NCI-H2171 treated with DMSO at 0.1 percent for 48 hours (cell line): ENCODE data around the gene GRIK4.
A peak's percentile ranks its signal among the peaks of the same experiment; 100 is the strongest.
"Not testable (repeated sequence)": the region's sequence is repeated elsewhere in the genome, so short reads cannot be mapped to it uniquely, and the experiment has no call there.

Experiments used
- DNase-seq: peaks from one replicate; lab custom pipeline; 2025; lab: John Stamatoyannopoulos, UW

GRIK4 gene

GRCh38 chr11:120781486-120782120 lies 270.1 kb downstream of the GRIK4 start:
- no peak for DNase-seq

- DNase-seq = no peak
These were observed 273.2 kb downstream of the GRIK4 start for GRCh38 chr11:120784566-120785251.

- no peak for DNase-seq
These were observed 274.0 kb downstream of the GRIK4 start for GRCh38 chr11:120785576-120785975.

DNA sequence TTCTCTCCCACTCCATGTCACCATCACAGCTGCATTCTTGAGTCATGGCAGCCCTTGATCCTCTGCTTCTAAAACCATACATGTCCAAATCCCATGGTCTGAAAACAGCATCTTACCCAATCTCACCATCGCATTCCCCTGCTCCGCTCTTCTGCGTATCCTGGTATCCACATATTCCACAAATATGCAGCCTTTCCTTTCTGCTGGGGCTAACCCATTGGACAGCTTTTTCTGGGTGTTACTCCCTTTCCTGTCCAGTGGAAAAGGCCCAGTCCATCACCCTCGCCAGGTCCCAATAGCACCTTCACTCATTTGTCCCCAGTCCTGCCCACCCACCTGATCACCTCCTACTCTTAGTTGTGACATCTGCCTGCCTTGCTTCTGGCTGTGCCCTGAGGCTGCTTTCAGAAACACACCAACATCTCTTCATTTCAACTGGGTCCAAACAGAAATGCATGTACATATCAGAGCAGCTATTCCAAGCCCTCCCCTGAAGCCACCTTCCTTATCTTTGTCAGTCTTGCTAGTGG lies 274.7 kb downstream of the GRIK4 start:
- no peak for DNase-seq

GRCh38 chr11:120787224-120787623 lies 275.7 kb downstream of the GRIK4 start:
- not testable (repeated sequence) for DNase-seq

- no peak for DNase-seq
These were observed 277.8 kb downstream of the GRIK4 start for GRCh38 chr11:120789391-120789790.

DNA sequence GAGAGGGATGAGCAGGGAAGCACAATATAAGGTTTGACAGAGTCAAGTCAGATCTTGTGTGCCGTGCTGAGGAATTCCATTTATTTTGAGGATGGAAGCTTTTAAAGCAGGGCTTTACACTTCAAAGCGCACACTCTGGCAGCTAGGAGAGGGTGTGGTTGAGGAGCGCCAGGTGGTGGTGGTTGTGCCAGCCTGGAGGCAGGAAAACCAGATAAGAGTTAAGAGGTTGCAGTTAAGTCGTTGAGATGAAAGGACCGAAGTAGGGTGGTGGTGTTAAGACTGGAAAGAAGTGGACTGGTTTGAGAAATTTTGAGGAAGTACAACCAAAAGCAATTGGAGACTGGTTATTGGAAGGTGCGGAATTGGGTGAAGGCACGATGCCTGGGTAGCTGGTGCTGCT lies 280.8 kb downstream of the GRIK4 start:
- DNase-seq = no peak

- DNase-seq = no peak
These were observed 281.6 kb downstream of the GRIK4 start for GRCh38 chr11:120793150-120793549.

GRCh38 chr11:120793806-120794479 lies 282.4 kb downstream of the GRIK4 start:
- no peak for DNase-seq

DNA sequence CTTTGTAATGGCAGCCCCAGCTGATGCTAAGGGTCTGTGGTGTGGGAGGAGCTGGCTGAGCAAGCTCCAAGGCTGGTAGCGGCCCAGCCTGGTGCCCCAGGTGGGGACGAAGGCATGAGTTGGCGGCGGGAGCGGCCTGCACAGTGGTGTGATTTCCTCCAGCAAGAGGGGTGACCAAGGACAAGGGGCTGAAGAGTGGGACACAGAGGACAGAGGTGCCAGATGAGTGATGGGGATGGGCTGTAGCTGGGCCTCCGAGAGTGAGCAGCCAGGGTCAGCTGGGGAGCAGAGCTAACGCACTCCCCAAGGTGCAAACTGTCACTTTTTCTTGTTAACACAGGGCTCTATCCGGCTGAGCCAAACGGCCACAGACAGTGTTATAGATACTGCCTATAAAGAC lies 283.2 kb downstream of the GRIK4 start:
- DNase-seq = no peak

- no peak for DNase-seq
These were observed 283.6 kb downstream of the GRIK4 start for GRCh38 chr11:120795185-120795584.

GRCh38 chr11:120797143-120797542 lies 285.6 kb downstream of the GRIK4 start:
- no peak for DNase-seq

GRCh38 chr11:120798854-120799253 lies 287.3 kb downstream of the GRIK4 start:
- DNase-seq = no peak

GRCh38 chr11:120800206-120800605 lies 288.7 kb downstream of the GRIK4 start:
- DNase-seq = no peak

GRCh38 chr11:120801801-120802689 lies 290.5 kb downstream of the GRIK4 start:
- DNase-seq = peak; percentile 33

DNA sequence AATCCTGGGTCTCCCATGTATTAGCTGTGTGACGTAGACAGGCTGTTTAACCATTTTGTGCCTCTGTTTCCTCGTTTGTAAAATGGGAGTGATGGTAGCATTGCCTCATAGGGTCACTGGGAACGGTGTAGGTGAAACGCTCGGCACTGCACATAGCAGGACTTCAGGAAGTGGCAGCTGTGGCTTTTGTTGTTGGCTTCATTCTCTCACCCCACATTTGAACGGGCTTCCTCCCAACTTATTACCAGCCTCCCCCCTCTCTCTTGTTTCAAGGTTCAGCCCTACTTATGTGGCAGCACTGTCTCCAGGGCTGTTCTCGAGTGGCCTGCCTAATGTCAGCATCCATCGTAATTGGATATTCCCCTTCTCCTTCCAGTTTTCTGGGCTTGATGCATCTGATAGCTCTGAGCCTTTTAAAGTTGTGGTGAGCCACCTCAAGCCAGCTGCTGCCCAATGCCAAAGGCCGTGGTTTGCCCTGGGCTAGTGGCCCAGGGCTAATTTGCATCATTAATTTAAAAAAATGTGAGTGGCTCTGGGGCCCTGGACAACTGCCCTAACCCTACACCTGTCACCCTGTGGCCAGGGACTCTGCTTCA lies 294.5 kb downstream of the GRIK4 start:
- peak; percentile 5 for DNase-seq

- DNase-seq = no peak
These were observed 296.0 kb downstream of the GRIK4 start for GRCh38 chr11:120807414-120808150.

DNA sequence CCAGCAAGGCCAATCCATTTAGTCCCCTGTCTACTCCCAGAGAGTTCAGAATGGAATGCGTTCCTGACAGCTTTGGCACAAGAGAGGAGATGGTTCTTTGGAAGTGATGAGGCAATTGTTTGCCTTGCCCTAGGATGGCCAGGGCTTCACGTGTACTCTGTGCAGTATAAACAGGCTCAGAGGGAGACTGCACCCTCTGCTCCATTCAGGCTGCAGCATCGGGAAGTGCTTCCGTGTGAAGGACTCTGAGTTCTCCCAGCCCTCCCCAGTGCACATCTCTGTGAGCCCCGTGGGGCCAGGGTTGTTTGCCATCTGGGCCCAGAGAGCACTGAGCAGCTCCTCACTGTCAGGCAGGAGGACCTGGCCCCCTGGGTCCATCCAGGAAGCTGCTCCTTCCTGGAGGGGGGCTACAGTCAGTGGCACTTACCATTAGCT lies 297.1 kb downstream of the GRIK4 start:
- peak; percentile 4 for DNase-seq

GRCh38 chr11:120810251-120810650 lies 298.7 kb downstream of the GRIK4 start:
- DNase-seq = no peak

DNA sequence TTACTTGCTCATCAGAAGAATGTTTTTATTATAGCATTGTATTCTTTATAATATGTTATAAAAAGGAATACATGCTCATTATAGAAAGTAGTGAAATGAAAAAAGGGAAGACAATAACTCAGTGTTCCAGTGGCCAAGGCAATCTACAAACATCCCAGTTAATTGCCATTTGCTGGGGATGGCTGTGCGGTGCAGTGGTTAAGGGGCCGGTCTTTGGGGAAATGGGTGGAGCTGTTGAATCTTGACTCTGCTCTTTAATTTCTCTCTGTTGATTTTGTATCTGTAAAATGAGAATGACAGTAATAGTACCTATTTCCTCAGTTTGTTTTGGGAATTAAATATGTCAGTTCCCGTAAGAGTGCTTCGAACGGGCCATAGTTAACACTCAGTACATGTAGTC lies 299.7 kb downstream of the GRIK4 start:
- no peak for DNase-seq

GRCh38 chr11:120811731-120812130 lies 300.2 kb downstream of the GRIK4 start:
- no peak for DNase-seq
